ENCODE measurements around the gene MAGED4.
"Not testable (repeated sequence)": the region's sequence is repeated elsewhere in the genome, so short reads cannot be mapped to it uniquely, and the experiment has no call there.

GRCh38 chrX:52171055-52171454, 13.6 kb upstream of the MAGED4 start:
- TF ChIP-seq EZH2 (IDR thresholded peaks at IDR 0.05; ENCODE audit: insufficient read depth, poor library complexity, severe bottlenecking); EZH2phosphoT487 (IDR thresholded peaks at IDR 0.05; ENCODE audit: insufficient read depth, low read depth): not testable (repeated sequence)
